Smooth muscle cell (in vitro differentiated cells): Measurements from ENCODE around the gene TP53I11. TPM values are rescaled to one million over a fixed set of nuclear protein-coding genes. Genes with fewer than 3 reads are reported as not detected.

Experiments
- DNase-seq: peaks from one replicate; lab custom pipeline; 2025; ENCODE audit not compliant: unreplicated experiment; lab: John Stamatoyannopoulos, UW
- H2AFZ ChIP-seq: fragments of 200-600 bp; sonication (generic); 2 replicates; pipeline ENCODE4 v1.6.0; 2016; ENCODE audit warnings: antibody characterized with exemption, low read depth, mild to moderate bottlenecking
- H3F3A ChIP-seq: fragments of 200-600 bp; sonication (generic); 2 replicates; pipeline ENCODE4 v1.6.0; 2017; ENCODE audit warnings: antibody characterized with exemption, low read depth
- H3K27ac ChIP-seq: fragments of 200-600 bp; sonication (generic); 2 replicates; pipeline ENCODE4 v1.5.1; 2016; ENCODE audit warnings: low read depth, mild to moderate bottlenecking
- H3K27me3 ChIP-seq: fragments of 200-600 bp; sonication (generic); 2 replicates; pipeline ENCODE4 v1.6.1; 2016; ENCODE audit warnings: low read depth, mild to moderate bottlenecking
- H3K36me3 ChIP-seq: fragments of 200-600 bp; sonication (generic); 2 replicates; pipeline ENCODE4 v1.5.1; 2016; ENCODE audit warnings: low read depth
- H3K4me1 ChIP-seq: fragments of 200-600 bp; sonication (generic); 2 replicates; pipeline ENCODE4 v1.5.1; 2016; ENCODE audit warnings: low read depth
- H3K4me2 ChIP-seq: fragments of 200-600 bp; sonication (generic); 2 replicates; pipeline ENCODE4 v1.6.0; 2016; ENCODE audit warnings: mild to moderate bottlenecking
- H3K4me3 ChIP-seq: fragments of 200-600 bp; sonication (generic); 2 replicates; pipeline ENCODE4 v1.5.1; 2016; ENCODE audit warnings: mild to moderate bottlenecking
- H3K79me2 ChIP-seq: fragments of 200-600 bp; sonication (generic); 2 replicates; pipeline ENCODE4 v1.6.0; 2016; ENCODE audit warnings: low read depth, mild to moderate bottlenecking
- H3K9ac ChIP-seq: fragments of 200-600 bp; sonication (generic); 2 replicates; pipeline ENCODE4 v1.6.0; 2016; ENCODE audit warnings: low read depth
- H3K9me3 ChIP-seq: fragments of 200-600 bp; sonication (generic); replicated peaks from 2 replicates; pipeline ENCODE4 v1.5.1; 2016; ENCODE audit warnings: low read depth
- H4K20me1 ChIP-seq: fragments of 200-600 bp; sonication (generic); 2 replicates; pipeline ENCODE4 v1.6.0; 2016; ENCODE audit warnings: low read depth
- CTCF ChIP-seq: fragments of 200-600 bp; sonication (generic); IDR thresholded peaks from 2 replicates; pipeline ENCODE4 v1.5.1; 2017; ENCODE audit warnings: borderline replicate concordance, mild to moderate bottlenecking, antibody characterized with exemption; ENCODE audit not compliant: insufficient read depth, poor library complexity, severe bottlenecking
- whole genome bisulfite sequencing: methylation state at CpG from one replicate; pipeline ENCODE4 v1.1.7; 2016; ENCODE audit warnings: low lambda C conversion rate; 5-methylcytosine and 5-hydroxymethylcytosine counted together
- polyA plus RNA-seq: library from polyadenylated mRNA; unstranded; fragments of >200 nt; fragmentation: Nextera tagmentation; extraction: Ambion mirVana; gene quantifications from 2 replicates; pipeline ENCODE4 v1.2.1, GENCODE V29; 2016
- total RNA-seq: library from RNA; depleted of rRNA; stranded (reverse); fragments of >200 nt; gene quantifications from 2 replicates; pipeline ENCODE4 v1.2.3, GENCODE V29; 2014

TP53I11 gene
- total and polyA plus RNA-seq, 2 experiments from 2014 or later = 14.2 to 61.2 TPM

- DNase-seq = no peak
- Histone ChIP-seq H3K36me3 (no peaks in the 10 kb centered on the region), H3K4me3 (no peak overlapping the region), H2AFZ (no peak overlapping the region), H3K27me3 (peaks cover 26% of the 10 kb centered on the region), H3K4me2 (no peak overlapping the region), H3K79me2 (no peaks in the 10 kb centered on the region), H3K4me1 (peaks cover 7% of the 10 kb centered on the region), H4K20me1 (no peaks in the 10 kb centered on the region), H3K27ac (no peak overlapping the region), H3F3A (no peaks in the 10 kb centered on the region), H3K9me3 (no peaks in the 10 kb centered on the region), H3K9ac (no peak overlapping the region)
- no peak for TF ChIP-seq CTCF
- 91% methylated on average over 3 of the region's 3 CpGs for WGBS
Observed at GRCh38 chr11:44992181-44992582, 41.5 kb upstream of the TP53I11 start.

DNA sequence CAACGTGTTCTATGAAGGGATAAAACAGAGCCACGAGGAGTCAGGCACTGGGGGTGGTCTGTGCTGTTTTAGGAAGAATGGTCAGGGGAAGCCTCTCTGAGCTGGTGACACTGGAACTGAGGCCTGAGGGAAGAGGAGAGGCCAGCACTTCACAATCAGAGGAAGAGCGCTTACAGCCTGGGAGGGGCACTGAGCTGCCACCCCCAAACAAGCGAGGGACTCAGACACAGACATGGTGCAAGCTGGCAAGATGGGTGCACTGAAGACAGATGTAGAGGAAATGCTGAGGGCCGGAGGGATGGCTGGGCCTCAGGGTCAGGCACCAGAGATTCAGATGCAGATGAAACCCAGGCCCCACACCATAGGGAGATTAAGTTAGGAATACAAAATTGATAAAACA, 40.0 kb upstream of the TP53I11 start:
- TF ChIP-seq CTCF = no peak
- H3K4me1 ChIP-seq = peaks cover 7% of the 10 kb centered on the region
- no peaks in the 10 kb centered on the region for H3K9me3 ChIP-seq
- no peak overlapping the region for H3K9ac ChIP-seq
- no peak for DNase-seq
- H3K79me2 ChIP-seq = no peaks in the 10 kb centered on the region
- H3K36me3 ChIP-seq = no peaks in the 10 kb centered on the region
- H2AFZ ChIP-seq = no peak overlapping the region
- no peaks in the 10 kb centered on the region for H4K20me1 ChIP-seq
- no peaks in the 10 kb centered on the region for H3F3A ChIP-seq
- no peak overlapping the region for H3K4me2 ChIP-seq
- no peak overlapping the region for H3K27ac ChIP-seq
- H3K27me3 ChIP-seq = peaks cover 23% of the 10 kb centered on the region
- no peak overlapping the region for H3K4me3 ChIP-seq
- 61% methylated on average over 5 of the region's 5 CpGs for WGBS

DNA sequence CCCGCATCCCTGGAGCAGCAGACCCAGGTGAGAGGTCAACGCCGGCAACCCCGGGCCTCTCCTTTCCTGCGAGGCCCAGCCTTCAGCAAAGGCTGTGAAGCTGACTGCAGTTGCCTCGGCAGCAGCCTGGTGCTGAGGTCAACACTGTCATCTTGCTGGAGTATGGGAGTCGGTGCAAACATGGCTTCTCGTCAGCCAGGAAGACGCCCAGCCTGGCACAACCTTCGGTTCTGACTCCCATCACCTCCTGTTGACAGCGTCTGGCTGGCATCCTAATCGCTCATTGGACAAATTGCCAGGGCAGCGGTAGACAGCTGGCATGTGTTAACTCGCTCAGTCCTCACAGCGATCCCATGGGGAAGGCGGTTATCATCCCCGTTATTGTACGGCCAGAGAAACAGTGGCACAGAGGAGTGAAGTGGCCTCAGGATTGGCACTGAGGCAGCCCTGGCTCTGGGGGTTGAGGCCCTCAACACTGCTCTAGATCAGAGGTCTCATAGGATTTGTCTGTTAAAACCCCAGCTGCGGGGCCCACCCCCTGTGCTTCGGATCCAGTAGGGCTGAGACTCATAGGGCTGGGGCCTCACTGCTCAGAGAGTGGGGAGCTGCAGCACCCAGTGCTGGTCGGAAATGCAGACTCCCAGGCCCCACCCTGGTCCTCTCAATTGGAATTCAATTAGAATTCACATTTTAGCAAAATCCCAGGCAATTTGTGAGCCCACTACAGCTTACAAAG, 39.3 kb upstream of the TP53I11 start:
- Histone ChIP-seq H3F3A (no peaks in the 10 kb centered on the region), H3K79me2 (no peaks in the 10 kb centered on the region), H4K20me1 (no peaks in the 10 kb centered on the region), H3K36me3 (no peaks in the 10 kb centered on the region), H3K4me3 (no peak overlapping the region), H3K27me3 (peaks cover 21% of the 10 kb centered on the region), H3K9me3 (no peaks in the 10 kb centered on the region), H2AFZ (no peak overlapping the region), H3K4me2 (no peak overlapping the region), H3K9ac (no peak overlapping the region), H3K4me1 (peaks cover 7% of the 10 kb centered on the region), H3K27ac (no peak overlapping the region)
- TF ChIP-seq CTCF = no peak
- WGBS = 90% methylated on average over 21 of the region's 21 CpGs
- DNase-seq = no peak
